ENCODE results near the gene GDI1. TPM values are rescaled to one million over a fixed set of nuclear protein-coding genes. Genes with fewer than 3 reads are reported as not detected.
"Not testable (repeated sequence)": the region's sequence is repeated elsewhere in the genome, so short reads cannot be mapped to it uniquely, and the experiment has no call there.

GDI1 gene
- polyA plus RNA-seq, 3 donors = 15.8 to 398 (median 21.3) TPM

DNA sequence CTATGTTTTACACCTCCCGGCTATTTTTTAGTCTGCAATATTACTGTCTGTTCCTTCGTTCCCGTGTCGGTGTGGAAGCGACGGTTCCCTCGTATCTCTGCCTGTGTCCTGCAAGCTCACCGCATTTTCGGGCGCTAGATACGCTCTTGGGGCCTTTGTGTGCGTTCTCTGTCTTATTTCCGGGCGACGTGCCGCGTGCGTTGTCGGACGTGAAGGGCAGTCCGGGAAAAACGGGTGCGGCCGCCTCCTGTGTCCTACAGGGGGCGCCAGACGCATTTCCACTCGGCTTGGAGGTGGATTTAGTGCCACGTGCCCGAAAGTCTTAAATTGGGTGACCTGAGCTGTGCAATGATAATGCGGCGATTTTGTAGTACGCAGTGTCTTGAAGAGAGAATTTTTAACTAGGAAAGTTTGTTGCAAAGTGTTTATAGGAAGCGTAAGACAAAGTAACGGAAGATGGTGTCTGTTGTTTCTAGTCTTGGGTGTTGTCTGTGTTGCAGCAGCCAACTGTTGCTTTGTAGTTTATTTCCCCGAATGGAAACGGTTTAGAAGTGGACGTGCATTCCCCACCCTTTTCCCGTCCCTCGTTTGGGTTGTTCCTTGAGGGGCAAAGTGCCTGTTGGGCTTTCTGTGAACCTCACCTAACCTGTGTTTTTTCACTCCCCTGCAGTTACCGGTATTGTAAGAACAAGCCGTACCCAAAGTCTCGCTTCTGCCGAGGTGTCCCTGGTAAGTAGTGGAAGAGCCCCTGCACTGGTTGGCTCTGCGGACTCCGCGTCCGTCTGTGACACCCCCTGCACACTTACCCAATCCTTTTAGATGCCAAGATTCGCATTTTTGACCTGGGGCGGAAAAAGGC is 38.1 kb upstream of the GDI1 start:
- Histone ChIP-seq H3K79me2 (ENCODE audit: insufficient read depth, low read length) (peaks cover 18% of the 10 kb centered on the region), H3K4me1 (ENCODE audit: control insufficient read depth in 1 of 2, insufficient read depth in 2 of 2, low read length in 2 of 2) (peaks cover 20 to 28% of the 10 kb centered on the region in 2 donors), H3K4me3 (replicated peaks in 1 of 3; ENCODE audit: low read depth in 2 of 3, low read length in 3 of 3) (peak overlapping the region; percentile 79 to 92 (median 81)), H3K36me3 (replicated peaks in 1 of 2; ENCODE audit: control insufficient read depth in 1 of 2, insufficient read depth in 2 of 2, low read length in 2 of 2) (peaks cover 25 to 34% of the 10 kb centered on the region in 2 donors), H3K27ac (ENCODE audit: low read depth in 1 of 2, low read length in 2 of 2) (peak overlapping the region; percentile 97 to 100), H3K9me3 (replicated peaks in 1 of 2; ENCODE audit: control insufficient read depth in 1 of 2, insufficient read depth in 1 of 2, low read length in 2 of 2) (no peaks in the 10 kb centered on the region), H2AFZ (ENCODE audit: insufficient read depth, low read depth, low read length, poor library complexity, severe bottlenecking) (no peak overlapping the region), H4K20me1 (ENCODE audit: insufficient read depth, low read length) (peaks cover 49% of the 10 kb centered on the region), H3K4me2 (replicated peaks; ENCODE audit: extremely low read depth, low read length, poor library complexity, severe bottlenecking) (peak overlapping the region; percentile 87), H3K27me3 (ENCODE audit: control insufficient read depth in 2 of 2, insufficient read depth in 2 of 2, low read length in 2 of 2) (no peaks in the 10 kb centered on the region), H3K9ac (ENCODE audit: insufficient read depth, low read length, poor library complexity, severe bottlenecking) (peak overlapping the region; percentile 90)
- Mint-ChIP-seq H3K36me3 (peaks cover 33 to 42% of the 10 kb centered on the region in 2 donors), H3K9me3 (peaks cover 0 to 22% (median 4%) of the 10 kb centered on the region in 7 donors), H3K27me3 (ENCODE audit: low read depth in 3 of 3) (peaks cover 0 to 11% (median 0%) of the 10 kb centered on the region in 3 donors), H3K4me1 (peaks cover 15% of the 10 kb centered on the region), H3K4me3 (peak overlapping the region; percentile 97), H3K27ac (peak overlapping the region; percentile 97 to 99 (median 99))
- DNase-seq = peak; percentile 74 to 81 (median 78)
- intact Hi-C loops (cut with micrococcal nuclease) = loop anchor here in 1 of 2 donors (5.0 kb wide), 1 partner anchor 133 kb away; no protein-coding TSS in a partner anchor
- under 1% methylated on average over 25 of the region's 49 CpGs for WGBS (ENCODE audit: insufficient coverage)
- TF ChIP-seq, protein P1, sequence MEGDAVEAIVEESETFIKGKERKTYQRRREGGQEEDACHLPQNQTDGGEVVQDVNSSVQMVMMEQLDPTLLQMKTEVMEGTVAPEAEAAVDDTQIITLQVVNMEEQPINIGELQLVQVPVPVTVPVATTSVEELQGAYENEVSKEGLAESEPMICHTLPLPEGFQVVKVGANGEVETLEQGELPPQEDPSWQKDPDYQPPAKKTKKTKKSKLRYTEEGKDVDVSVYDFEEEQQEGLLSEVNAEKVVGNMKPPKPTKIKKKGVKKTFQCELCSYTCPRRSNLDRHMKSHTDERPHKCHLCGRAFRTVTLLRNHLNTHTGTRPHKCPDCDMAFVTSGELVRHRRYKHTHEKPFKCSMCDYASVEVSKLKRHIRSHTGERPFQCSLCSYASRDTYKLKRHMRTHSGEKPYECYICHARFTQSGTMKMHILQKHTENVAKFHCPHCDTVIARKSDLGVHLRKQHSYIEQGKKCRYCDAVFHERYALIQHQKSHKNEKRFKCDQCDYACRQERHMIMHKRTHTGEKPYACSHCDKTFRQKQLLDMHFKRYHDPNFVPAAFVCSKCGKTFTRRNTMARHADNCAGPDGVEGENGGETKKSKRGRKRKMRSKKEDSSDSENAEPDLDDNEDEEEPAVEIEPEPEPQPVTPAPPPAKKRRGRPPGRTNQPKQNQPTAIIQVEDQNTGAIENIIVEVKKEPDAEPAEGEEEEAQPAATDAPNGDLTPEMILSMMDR (IDR thresholded peaks at IDR 0.05) = peak; percentile 75

DNA sequence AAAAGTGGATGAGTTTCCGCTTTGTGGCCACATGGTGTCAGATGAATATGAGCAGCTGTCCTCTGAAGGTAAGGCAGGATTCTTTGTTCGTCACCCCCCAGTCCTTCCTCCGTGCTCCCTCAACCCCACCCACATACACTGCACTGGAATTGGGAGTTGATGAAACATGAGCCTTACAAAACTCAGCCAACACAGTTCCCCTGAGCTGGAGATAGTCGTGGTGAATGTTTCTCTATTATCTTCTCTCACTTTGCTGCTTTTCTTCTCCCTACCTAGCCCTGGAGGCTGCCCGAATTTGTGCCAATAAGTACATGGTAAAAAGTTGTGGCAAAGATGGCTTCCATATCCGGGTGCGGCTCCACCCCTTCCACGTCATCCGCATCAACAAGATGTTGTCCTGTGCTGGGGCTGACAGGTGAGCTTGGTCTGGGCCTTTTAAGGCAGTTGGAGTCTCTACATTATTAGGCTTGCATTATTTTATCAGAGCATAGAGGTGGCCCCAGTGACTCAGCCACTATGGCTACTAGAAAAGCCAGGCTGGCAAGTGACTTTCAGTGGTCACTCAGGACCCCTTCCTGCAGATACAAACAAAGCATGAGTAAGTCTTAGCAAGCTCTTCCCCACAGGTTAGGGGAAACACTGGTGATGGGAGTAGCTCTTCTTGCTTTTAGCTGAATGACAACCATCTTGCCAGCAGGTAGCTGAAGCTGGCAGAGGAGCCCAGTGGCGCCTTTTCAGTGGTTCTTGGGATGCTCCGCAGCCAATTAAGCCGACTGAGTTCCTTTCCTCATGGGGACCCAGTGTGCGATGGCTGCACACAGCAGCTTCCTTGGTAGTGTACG is 37.2 kb upstream of the GDI1 start:
- H3K4me3 ChIP-seq (replicated peaks in 1 of 3; ENCODE audit: low read depth in 2 of 3, low read length in 3 of 3) = peak overlapping the region; percentile 79 to 92 (median 81)
- no peaks in the 10 kb centered on the region for H3K27me3 ChIP-seq (ENCODE audit: control insufficient read depth in 2 of 2, insufficient read depth in 2 of 2, low read length in 2 of 2)
- no peak overlapping the region for H2AFZ ChIP-seq (ENCODE audit: insufficient read depth, low read depth, low read length, poor library complexity, severe bottlenecking)
- no peaks in the 10 kb centered on the region for H3K9me3 ChIP-seq (replicated peaks in 1 of 2; ENCODE audit: control insufficient read depth in 1 of 2, insufficient read depth in 1 of 2, low read length in 2 of 2)
- Mint-ChIP-seq H3K4me3 (peak overlapping the region; percentile 97), H3K27ac (peak overlapping the region; percentile 82 to 99 (median 97)), H3K4me1 (peaks cover 15% of the 10 kb centered on the region), H3K27me3 (ENCODE audit: low read depth in 3 of 3) (peaks cover 0 to 14% (median 0%) of the 10 kb centered on the region in 3 donors), H3K9me3 (peaks cover 0 to 22% (median 4%) of the 10 kb centered on the region in 7 donors), H3K36me3 (peaks cover 34 to 47% of the 10 kb centered on the region in 2 donors)
- TF ChIP-seq, protein P1 (IDR thresholded peaks at IDR 0.05) = no peak
- 100% methylated on average over 1 of the region's 14 CpGs for WGBS (ENCODE audit: insufficient coverage)
- intact Hi-C loops (cut with micrococcal nuclease) = loop anchor here (5.0 kb wide), 2 partner anchors 38 to 133 kb away; partner anchors contain the start of gene GDI1 (in 1 of the 2)
- peaks cover 18% of the 10 kb centered on the region for H3K79me2 ChIP-seq (ENCODE audit: insufficient read depth, low read length)
- peaks cover 20 to 28% of the 10 kb centered on the region in 2 donors for H3K4me1 ChIP-seq (ENCODE audit: control insufficient read depth in 1 of 2, insufficient read depth in 2 of 2, low read length in 2 of 2)
- H4K20me1 ChIP-seq (ENCODE audit: insufficient read depth, low read length) = peaks cover 57% of the 10 kb centered on the region
- H3K9ac ChIP-seq (ENCODE audit: insufficient read depth, low read length, poor library complexity, severe bottlenecking) = peak overlapping the region; percentile 90
- DNase-seq = peak in 1 of 3 donors; percentile 8
- peak overlapping the region; percentile 87 for H3K4me2 ChIP-seq (replicated peaks; ENCODE audit: extremely low read depth, low read length, poor library complexity, severe bottlenecking)
- H3K36me3 ChIP-seq (replicated peaks in 1 of 2; ENCODE audit: control insufficient read depth in 1 of 2, insufficient read depth in 2 of 2, low read length in 2 of 2) = peaks cover 30 to 39% of the 10 kb centered on the region in 2 donors
- peak overlapping the region; percentile 97 to 100 for H3K27ac ChIP-seq (ENCODE audit: low read depth in 1 of 2, low read length in 2 of 2)

DNA sequence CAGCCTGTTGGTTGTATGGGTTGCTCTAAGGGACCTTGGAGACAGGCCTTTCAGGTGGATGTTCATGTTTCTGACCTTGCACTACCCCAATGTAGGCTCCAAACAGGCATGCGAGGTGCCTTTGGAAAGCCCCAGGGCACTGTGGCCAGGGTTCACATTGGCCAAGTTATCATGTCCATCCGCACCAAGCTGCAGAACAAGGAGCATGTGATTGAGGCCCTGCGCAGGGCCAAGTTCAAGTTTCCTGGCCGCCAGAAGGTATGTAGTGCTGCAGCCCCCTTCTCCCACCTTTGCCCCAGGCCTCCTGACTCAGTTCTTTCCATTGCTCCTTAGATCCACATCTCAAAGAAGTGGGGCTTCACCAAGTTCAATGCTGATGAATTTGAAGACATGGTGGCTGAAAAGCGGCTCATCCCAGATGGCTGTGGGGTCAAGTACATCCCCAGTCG is 36.6 kb upstream of the GDI1 start:
- peak overlapping the region in 4 of 7 donors; percentile 13 to 54 (median 50) for H3K27ac Mint-ChIP-seq

More for the DNA sequence above, 36.6 kb upstream of the GDI1 start:
- H3K27ac ChIP-seq (ENCODE audit: low read depth in 1 of 2, low read length in 2 of 2) = peak overlapping the region in 1 of 2 donors; percentile 100
- peak overlapping the region in 1 of 3 experiments; percentile 81 for H3K4me3 ChIP-seq (replicated peaks in 1 of 3; ENCODE audit: low read depth in 2 of 3, low read length in 3 of 3)
- Mint-ChIP-seq H3K27me3 (ENCODE audit: low read depth in 3 of 3) (peaks cover 0 to 14% (median 0%) of the 10 kb centered on the region in 3 donors), H3K36me3 (peaks cover 40 to 54% of the 10 kb centered on the region in 2 donors), H3K4me1 (peaks cover 15% of the 10 kb centered on the region), H3K9me3 (peaks cover 0 to 22% (median 4%) of the 10 kb centered on the region in 7 donors), H3K4me3 (peak overlapping the region in 1 of 2 donors; percentile 97)
- H3K27me3 ChIP-seq (ENCODE audit: control insufficient read depth in 2 of 2, insufficient read depth in 2 of 2, low read length in 2 of 2); H3K4me2 ChIP-seq (replicated peaks; ENCODE audit: extremely low read depth, low read length, poor library complexity, severe bottlenecking); DNase-seq; H3K9me3 ChIP-seq (replicated peaks in 1 of 2; ENCODE audit: control insufficient read depth in 1 of 2, insufficient read depth in 1 of 2, low read length in 2 of 2); H3K9ac ChIP-seq (ENCODE audit: insufficient read depth, low read length, poor library complexity, severe bottlenecking); H2AFZ ChIP-seq (ENCODE audit: insufficient read depth, low read depth, low read length, poor library complexity, severe bottlenecking): not testable (repeated sequence)
- H4K20me1 ChIP-seq (ENCODE audit: insufficient read depth, low read length) = peaks cover 63% of the 10 kb centered on the region
- intact Hi-C loops (cut with micrococcal nuclease) = loop anchor here in 1 of 2 donors (5.0 kb wide), 1 partner anchor 37 kb away; the partner anchor contains the start of gene GDI1
- peaks cover 23% of the 10 kb centered on the region for H3K79me2 ChIP-seq (ENCODE audit: insufficient read depth, low read length)
- WGBS (ENCODE audit: insufficient coverage) = no CpG with 5 or more reads among the region's 6 CpGs
- H3K4me1 ChIP-seq (ENCODE audit: control insufficient read depth in 1 of 2, insufficient read depth in 2 of 2, low read length in 2 of 2) = peaks cover 20 to 28% of the 10 kb centered on the region in 2 donors
- peaks cover 36 to 42% of the 10 kb centered on the region in 2 donors for H3K36me3 ChIP-seq (replicated peaks in 1 of 2; ENCODE audit: control insufficient read depth in 1 of 2, insufficient read depth in 2 of 2, low read length in 2 of 2)
